Loucy (cell line): ENCODE results near the gene TMEM135.

ENCODE experiments used
- H2AFZ ChIP-seq: fragments of 200-600 bp; sonication (generic); 2 replicates; pipeline ENCODE4 v1.6.0; 2016; ENCODE audit warnings: antibody characterized with exemption, mild to moderate bottlenecking, low read length, moderate library complexity
- H3F3A ChIP-seq: fragments of 200-600 bp; 2 replicates; pipeline ENCODE4 v1.6.0; 2016; ENCODE audit warnings: antibody characterized with exemption, low read depth, mild to moderate bottlenecking
- H3K27me3 ChIP-seq: fragments of 200-600 bp; sonication (generic); 2 replicates; pipeline ENCODE4 v1.6.1; 2014; ENCODE audit warnings: low read length, mild to moderate bottlenecking; ENCODE audit not compliant: insufficient read depth, poor library complexity, severe bottlenecking
- H3K36me3 ChIP-seq: fragments of 200-600 bp; sonication (generic); 2 replicates; pipeline ENCODE4 v1.6.1; 2016; ENCODE audit warnings: low read length; ENCODE audit not compliant: insufficient read depth
- H3K4me1 ChIP-seq: fragments of 200-600 bp; sonication (generic); 2 replicates; pipeline ENCODE4 v1.5.1; 2014; ENCODE audit warnings: low read length, mild to moderate bottlenecking; ENCODE audit not compliant: insufficient read depth, poor library complexity, severe bottlenecking
- H3K4me2 ChIP-seq: fragments of 200-600 bp; sonication (generic); 2 replicates; pipeline ENCODE4 v1.6.0; 2014; ENCODE audit warnings: antibody characterized with exemption, low read length, low read depth, mild to moderate bottlenecking; ENCODE audit not compliant: poor library complexity, severe bottlenecking
- H3K4me3 ChIP-seq: fragments of 200-600 bp; sonication (generic); 2 replicates; pipeline ENCODE4 v1.5.1; 2014; ENCODE audit warnings: low read length, mild to moderate bottlenecking, mixed read lengths; ENCODE audit not compliant: poor library complexity, severe bottlenecking
- H3K79me2 ChIP-seq: fragments of 200-600 bp; sonication (generic); 2 replicates; pipeline ENCODE4 v1.6.1; 2014; ENCODE audit warnings: low read length; ENCODE audit not compliant: insufficient read depth
- H3K9ac ChIP-seq: fragments of 200-600 bp; sonication (generic); 2 replicates; pipeline ENCODE4 v1.6.0; 2014; ENCODE audit warnings: mild to moderate bottlenecking, low read depth, low read length, moderate library complexity; ENCODE audit not compliant: poor library complexity, severe bottlenecking
- H3K9me2 ChIP-seq: fragments of 200-600 bp; sonication (generic); replicated peaks from 2 replicates; pipeline ENCODE4 v1.6.1; 2016; ENCODE audit warnings: low read depth, low read length, mixed read lengths
- H3K9me3 ChIP-seq: fragments of 200-600 bp; sonication (generic); 2 replicates; pipeline ENCODE4 v1.6.1; 2014; ENCODE audit warnings: mild to moderate bottlenecking, antibody characterized with exemption, low read length, low read depth; ENCODE audit not compliant: insufficient read depth
- H4K20me1 ChIP-seq: fragments of 200-600 bp; sonication (generic); 2 replicates; pipeline ENCODE4 v1.6.0; 2014; ENCODE audit warnings: antibody characterized with exemption, low read length, mild to moderate bottlenecking; ENCODE audit not compliant: insufficient read depth, poor library complexity, severe bottlenecking
- EZH2phosphoT487 ChIP-seq: fragments of 200-600 bp; IDR thresholded peaks from 2 replicates; pipeline ENCODE4 v1.6.1; 2018; ENCODE audit warnings: antibody characterized with exemption, mild to moderate bottlenecking, moderate library complexity, borderline replicate concordance
- TF ChIP-seq, protein P1 (sequence below): fragments of 200-600 bp; sonication (generic); conservative IDR thresholded peaks from 2 replicates; pipeline ENCODE4 v1.5.1; 2014; ENCODE audit warnings: mild to moderate bottlenecking, antibody characterized with exemption, low read length

The TMEM135 gene

DNA sequence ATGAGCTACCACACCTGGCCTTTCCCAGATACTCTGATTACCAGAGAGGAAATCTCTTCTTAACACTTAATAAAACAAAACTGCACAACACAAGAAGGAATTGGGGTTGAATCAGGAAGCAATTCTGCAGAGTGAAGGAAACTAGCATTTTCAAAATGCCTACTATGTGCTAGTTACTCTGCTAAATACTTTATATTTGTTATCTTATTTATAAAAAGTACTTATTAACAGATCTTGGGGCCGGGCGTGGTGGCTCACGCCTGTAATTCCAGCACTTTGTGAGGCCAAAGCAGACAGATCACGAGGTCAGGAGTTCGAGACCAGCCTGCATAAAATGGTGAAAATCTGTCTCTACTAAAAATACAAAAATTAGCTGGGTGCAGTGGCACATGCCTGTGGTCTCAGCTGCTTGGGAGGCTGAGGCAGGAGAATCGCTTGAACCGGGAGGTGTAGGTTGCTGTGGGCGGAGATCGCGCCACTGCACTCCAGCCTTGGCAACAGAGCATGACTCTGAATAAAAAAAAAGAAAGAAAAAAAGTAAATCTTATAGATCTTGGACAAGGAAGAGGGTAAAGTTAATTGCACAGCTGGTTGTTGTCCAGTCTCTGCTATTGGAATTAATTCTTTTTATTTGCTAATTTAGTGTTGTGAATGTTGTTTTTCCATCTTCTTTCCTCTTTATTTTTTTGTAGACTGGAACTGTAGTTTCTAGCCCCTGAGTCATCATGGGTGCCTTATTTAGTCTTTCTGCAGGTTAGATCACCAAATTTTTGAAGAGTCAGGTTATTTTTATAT, 22.1 kb downstream of the TMEM135 start:
- H3F3A ChIP-seq, result no peaks in the 10 kb centered on the region

DNA sequence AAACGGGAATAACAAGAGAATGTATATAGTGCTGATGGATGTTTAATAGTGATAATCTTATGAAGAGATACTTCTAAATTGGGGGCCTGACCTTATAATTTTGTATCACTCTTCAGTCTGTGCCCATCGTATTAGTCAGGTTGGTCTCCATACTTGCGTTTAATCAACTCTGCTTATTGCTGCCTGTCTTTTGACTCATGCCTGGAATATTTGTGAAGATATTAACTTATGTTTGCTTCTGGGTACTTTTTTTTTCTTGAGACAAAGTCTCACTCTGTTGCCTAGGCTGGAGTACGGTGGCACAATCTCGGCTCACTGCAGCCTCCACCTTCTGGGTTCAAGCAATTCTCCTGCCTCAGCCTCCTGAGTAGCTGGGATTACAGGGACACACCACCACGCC, 24.0 kb downstream of the TMEM135 start:
- Histone ChIP-seq H3K9me2 (no peaks in the 10 kb centered on the region), H3K4me1 (peaks cover 5% of the 10 kb centered on the region), H3F3A (no peaks in the 10 kb centered on the region), H2AFZ (no peak overlapping the region), H4K20me1 (peaks cover 4% of the 10 kb centered on the region), H3K79me2 (peaks cover 24% of the 10 kb centered on the region), H3K9me3 (no peaks in the 10 kb centered on the region), H3K27me3 (no peaks in the 10 kb centered on the region), H3K36me3 (no peaks in the 10 kb centered on the region), H3K4me2 (no peak overlapping the region), H3K4me3 (no peak overlapping the region), H3K9ac (no peak overlapping the region)
- TF ChIP-seq, protein P1, sequence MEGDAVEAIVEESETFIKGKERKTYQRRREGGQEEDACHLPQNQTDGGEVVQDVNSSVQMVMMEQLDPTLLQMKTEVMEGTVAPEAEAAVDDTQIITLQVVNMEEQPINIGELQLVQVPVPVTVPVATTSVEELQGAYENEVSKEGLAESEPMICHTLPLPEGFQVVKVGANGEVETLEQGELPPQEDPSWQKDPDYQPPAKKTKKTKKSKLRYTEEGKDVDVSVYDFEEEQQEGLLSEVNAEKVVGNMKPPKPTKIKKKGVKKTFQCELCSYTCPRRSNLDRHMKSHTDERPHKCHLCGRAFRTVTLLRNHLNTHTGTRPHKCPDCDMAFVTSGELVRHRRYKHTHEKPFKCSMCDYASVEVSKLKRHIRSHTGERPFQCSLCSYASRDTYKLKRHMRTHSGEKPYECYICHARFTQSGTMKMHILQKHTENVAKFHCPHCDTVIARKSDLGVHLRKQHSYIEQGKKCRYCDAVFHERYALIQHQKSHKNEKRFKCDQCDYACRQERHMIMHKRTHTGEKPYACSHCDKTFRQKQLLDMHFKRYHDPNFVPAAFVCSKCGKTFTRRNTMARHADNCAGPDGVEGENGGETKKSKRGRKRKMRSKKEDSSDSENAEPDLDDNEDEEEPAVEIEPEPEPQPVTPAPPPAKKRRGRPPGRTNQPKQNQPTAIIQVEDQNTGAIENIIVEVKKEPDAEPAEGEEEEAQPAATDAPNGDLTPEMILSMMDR, result no peak
- TF ChIP-seq EZH2phosphoT487, result no peak

More for the DNA sequence above, 22.1 kb downstream of the TMEM135 start:
- no peak overlapping the region for H3K4me2 ChIP-seq
- no peak overlapping the region for H2AFZ ChIP-seq
- H3K9me2 ChIP-seq, result no peaks in the 10 kb centered on the region
- TF ChIP-seq, protein P1, result no peak
- TF ChIP-seq EZH2phosphoT487, result no peak
- H3K79me2 ChIP-seq, result peaks cover 18% of the 10 kb centered on the region
- no peak overlapping the region for H3K9ac ChIP-seq
- H4K20me1 ChIP-seq, result peaks cover 4% of the 10 kb centered on the region
- H3K9me3 ChIP-seq, result no peaks in the 10 kb centered on the region
- no peak overlapping the region for H3K4me3 ChIP-seq
- H3K4me1 ChIP-seq, result peaks cover 5% of the 10 kb centered on the region
- no peaks in the 10 kb centered on the region for H3K27me3 ChIP-seq
- H3K36me3 ChIP-seq, result no peaks in the 10 kb centered on the region

DNA sequence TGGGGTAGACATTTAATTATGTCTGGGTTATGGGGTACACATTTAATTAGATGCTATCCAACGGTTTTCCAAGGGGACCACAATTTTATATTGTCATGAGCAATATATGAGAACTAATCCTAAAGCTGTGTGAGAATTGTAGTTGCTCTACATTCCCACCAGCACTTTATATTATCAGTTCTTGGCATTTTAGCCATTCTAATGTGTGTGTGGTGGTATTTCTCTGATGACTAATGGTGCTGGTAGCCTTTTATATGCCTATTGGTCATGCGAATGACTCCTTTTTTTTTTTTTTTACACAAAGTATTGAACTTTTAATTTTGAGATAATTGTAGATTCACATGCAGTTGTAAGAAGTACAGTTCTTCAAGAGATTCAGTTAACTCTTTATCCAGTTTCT, 26.2 kb downstream of the TMEM135 start:
- Histone ChIP-seq H3K9me3 (no peaks in the 10 kb centered on the region), H3K4me3 (no peak overlapping the region), H3K36me3 (no peaks in the 10 kb centered on the region; the same call in 1 of the 2 replicates), H3K79me2 (peaks cover 24% of the 10 kb centered on the region), H3K4me2 (no peak overlapping the region), H4K20me1 (peaks cover 7% of the 10 kb centered on the region), H3K4me1 (peaks cover 5% of the 10 kb centered on the region), H3K9ac (no peak overlapping the region), H2AFZ (no peak overlapping the region), H3K27me3 (no peaks in the 10 kb centered on the region), H3F3A (no peaks in the 10 kb centered on the region), H3K9me2 (no peaks in the 10 kb centered on the region)
- no peak for TF ChIP-seq EZH2phosphoT487
- TF ChIP-seq, protein P1, result no peak
